ENCODE measurements around the gene SMAD2.

SMAD2 gene

GRCh38 chr18:47899107-47899840, 31.2 kb downstream of the SMAD2 start:
- no peak for FAIRE-seq
- no peak for DNase-seq (ENCODE audit: extremely low spot score, insufficient read length, low read depth)

- no peak for FAIRE-seq
- no peak for DNase-seq (ENCODE audit: extremely low spot score, insufficient read length, low read depth)
Measured at GRCh38 chr18:47898696-47899095, 31.8 kb downstream of the SMAD2 start.

- no peak for DNase-seq (ENCODE audit: extremely low spot score, insufficient read length, low read depth)
- FAIRE-seq, result no peak
Measured at GRCh38 chr18:47898055-47898454, 32.4 kb downstream of the SMAD2 start.

GRCh38 chr18:47895565-47896250, 34.8 kb downstream of the SMAD2 start:
- DNase-seq (ENCODE audit: extremely low spot score, insufficient read length, low read depth) (no peak), FAIRE-seq (no peak)

- DNase-seq (ENCODE audit: extremely low spot score, insufficient read length, low read depth) (no peak), FAIRE-seq (no peak)
Measured at GRCh38 chr18:47893939-47894699, 36.3 kb downstream of the SMAD2 start.

GRCh38 chr18:47893047-47893446, 37.4 kb downstream of the SMAD2 start:
- no peak for DNase-seq (ENCODE audit: extremely low spot score, insufficient read length, low read depth)
- FAIRE-seq, result no peak

- FAIRE-seq (no peak), DNase-seq (ENCODE audit: extremely low spot score, insufficient read length, low read depth) (no peak)
Measured at GRCh38 chr18:47888156-47888555, 42.3 kb downstream of the SMAD2 start.

- FAIRE-seq (no peak), DNase-seq (ENCODE audit: extremely low spot score, insufficient read length, low read depth) (no peak)
Measured at GRCh38 chr18:47887227-47887626, 43.2 kb downstream of the SMAD2 start.

GRCh38 chr18:47883771-47884413, 46.6 kb downstream of the SMAD2 start:
- no peak for DNase-seq (ENCODE audit: extremely low spot score, insufficient read length, low read depth)

GRCh38 chr18:47882641-47883040, 47.8 kb downstream of the SMAD2 start:
- no peak for FAIRE-seq

More at GRCh38 chr18:47883771-47884413, 46.6 kb downstream of the SMAD2 start:
- FAIRE-seq, result peak; percentile 15

GRCh38 chr18:47881752-47882455, 48.6 kb downstream of the SMAD2 start:
- peak; percentile 60 for FAIRE-seq
- DNase-seq (ENCODE audit: extremely low spot score, insufficient read length, low read depth), result no peak

More at GRCh38 chr18:47882641-47883040, 47.8 kb downstream of the SMAD2 start:
- DNase-seq (ENCODE audit: extremely low spot score, insufficient read length, low read depth), result no peak

- no peak for DNase-seq (ENCODE audit: extremely low spot score, insufficient read length, low read depth)
- FAIRE-seq, result no peak
Measured at GRCh38 chr18:47881042-47881441, 49.4 kb downstream of the SMAD2 start.

- DNase-seq (ENCODE audit: extremely low spot score, insufficient read length, low read depth) (no peak), FAIRE-seq (no peak)
Measured at GRCh38 chr18:47877892-47878291, 52.6 kb downstream of the SMAD2 start.

- no peak for FAIRE-seq
- DNase-seq (ENCODE audit: extremely low spot score, insufficient read length, low read depth), result no peak
Measured at GRCh38 chr18:47876813-47877212, 53.6 kb downstream of the SMAD2 start.

GRCh38 chr18:47873625-47874024, 56.8 kb downstream of the SMAD2 start:
- DNase-seq (ENCODE audit: extremely low spot score, insufficient read length, low read depth) (no peak), FAIRE-seq (no peak)

GRCh38 chr18:47872426-47872825, 58.0 kb downstream of the SMAD2 start:
- no peak for FAIRE-seq
- DNase-seq (ENCODE audit: extremely low spot score, insufficient read length, low read depth), result no peak

- no peak for DNase-seq (ENCODE audit: extremely low spot score, insufficient read length, low read depth)
- FAIRE-seq, result no peak
Measured at GRCh38 chr18:47871288-47871687, 59.2 kb downstream of the SMAD2 start.

- DNase-seq (ENCODE audit: extremely low spot score, insufficient read length, low read depth), result no peak
- FAIRE-seq, result no peak
Measured at GRCh38 chr18:47870605-47871004, 59.9 kb downstream of the SMAD2 start.

GRCh38 chr18:47868744-47869143, 61.7 kb downstream of the SMAD2 start:
- DNase-seq (ENCODE audit: extremely low spot score, insufficient read length, low read depth) (no peak), FAIRE-seq (no peak)

GRCh38 chr18:47865183-47865582, 65.3 kb downstream of the SMAD2 start:
- DNase-seq (ENCODE audit: extremely low spot score, insufficient read length, low read depth) (no peak), FAIRE-seq (no peak)
